ENCODE results near the gene CLSTN2.

The CLSTN2 gene

GRCh38 chr3:140455521-140456214 is 520.7 kb downstream of the CLSTN2 start:
- DNase-seq (ENCODE audit: low read depth) = no peak

DNA sequence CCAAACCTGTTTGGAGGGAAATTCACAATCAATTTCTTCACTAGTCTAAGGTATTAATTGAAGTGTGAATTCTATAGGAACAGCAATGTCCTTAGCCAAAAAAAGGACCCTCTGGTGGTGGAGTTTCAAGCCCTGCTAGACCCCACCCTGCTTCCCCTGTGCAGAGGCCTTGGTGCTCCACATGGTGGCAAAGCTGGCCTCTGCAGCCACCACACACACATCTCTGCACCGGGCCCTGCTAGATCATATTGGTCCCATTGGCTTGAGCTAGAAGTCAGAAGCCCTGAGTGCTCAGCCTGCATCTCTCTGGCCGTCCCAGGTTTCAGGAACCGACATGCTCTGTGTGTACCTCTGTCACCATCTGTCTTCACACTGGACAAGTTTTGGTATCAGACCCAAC is 522.0 kb downstream of the CLSTN2 start:
- no peak for DNase-seq (ENCODE audit: low read depth)

DNA sequence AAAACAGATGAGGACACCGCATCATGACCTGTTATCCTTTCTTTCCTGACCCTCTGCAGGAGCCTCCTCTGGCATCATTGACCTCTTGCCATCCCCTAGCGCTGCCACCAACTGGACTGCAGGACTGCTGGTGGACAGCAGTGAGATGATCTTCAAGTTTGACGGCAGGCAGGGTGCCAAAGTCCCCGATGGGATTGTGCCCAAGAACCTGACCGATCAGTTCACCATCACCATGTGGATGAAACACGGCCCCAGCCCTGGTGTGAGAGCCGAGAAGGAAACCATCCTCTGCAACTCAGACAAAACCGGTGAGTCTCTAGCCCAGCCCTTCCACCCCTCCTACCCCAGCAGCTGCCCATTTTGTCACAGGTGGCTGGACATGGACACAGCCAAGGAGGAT is 524.5 kb downstream of the CLSTN2 start:
- no peak for DNase-seq (ENCODE audit: low read depth)

DNA sequence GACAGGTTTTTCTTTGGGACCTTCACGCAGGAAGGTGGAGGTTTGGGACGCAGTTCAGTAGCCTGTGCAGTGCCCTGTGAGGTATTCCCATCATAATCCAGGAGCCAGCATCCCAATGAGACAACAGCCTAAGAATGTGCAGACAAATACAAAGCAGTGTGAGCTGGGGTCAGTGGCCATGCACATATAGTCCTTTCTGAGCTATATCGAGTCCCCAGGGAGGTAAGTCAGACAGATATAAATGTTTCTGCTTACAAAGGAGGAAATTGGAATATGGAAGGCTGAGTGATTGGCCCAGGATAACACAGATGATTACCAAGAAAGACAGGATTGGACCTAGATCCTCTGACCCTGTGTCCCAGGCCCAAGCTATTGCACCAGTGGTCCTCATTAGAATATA is 526.3 kb downstream of the CLSTN2 start:
- no peak for DNase-seq (ENCODE audit: low read depth)

DNA sequence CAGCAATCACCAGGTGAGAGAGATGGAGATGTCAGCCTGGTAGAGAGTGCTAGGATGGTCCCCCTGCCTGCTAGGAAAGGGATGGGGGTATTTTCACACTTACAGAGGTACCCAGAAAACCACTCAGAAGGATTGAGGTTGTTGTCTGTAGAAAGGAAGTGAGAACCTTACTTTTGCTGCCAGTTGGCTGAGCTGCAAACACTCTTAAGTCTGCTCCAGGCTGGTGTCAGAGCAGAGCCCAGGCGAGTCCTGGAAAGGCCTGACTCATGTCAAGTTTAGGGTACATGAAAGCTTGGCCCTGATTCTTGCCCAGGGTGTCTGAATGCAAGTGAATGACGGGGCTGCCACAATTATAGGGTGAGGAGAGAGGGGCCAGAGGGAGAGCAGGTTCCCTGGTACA is 528.4 kb downstream of the CLSTN2 start:
- DNase-seq (ENCODE audit: low read depth) = no peak

- no peak for DNase-seq (ENCODE audit: low read depth)
Measured at GRCh38 chr3:140465988-140466387, 531.0 kb downstream of the CLSTN2 start.

GRCh38 chr3:140466535-140466934 is 531.5 kb downstream of the CLSTN2 start:
- DNase-seq (ENCODE audit: low read depth) = no peak

- DNase-seq (ENCODE audit: low read depth) = no peak
Measured at GRCh38 chr3:140467104-140467577, 532.2 kb downstream of the CLSTN2 start.

DNA sequence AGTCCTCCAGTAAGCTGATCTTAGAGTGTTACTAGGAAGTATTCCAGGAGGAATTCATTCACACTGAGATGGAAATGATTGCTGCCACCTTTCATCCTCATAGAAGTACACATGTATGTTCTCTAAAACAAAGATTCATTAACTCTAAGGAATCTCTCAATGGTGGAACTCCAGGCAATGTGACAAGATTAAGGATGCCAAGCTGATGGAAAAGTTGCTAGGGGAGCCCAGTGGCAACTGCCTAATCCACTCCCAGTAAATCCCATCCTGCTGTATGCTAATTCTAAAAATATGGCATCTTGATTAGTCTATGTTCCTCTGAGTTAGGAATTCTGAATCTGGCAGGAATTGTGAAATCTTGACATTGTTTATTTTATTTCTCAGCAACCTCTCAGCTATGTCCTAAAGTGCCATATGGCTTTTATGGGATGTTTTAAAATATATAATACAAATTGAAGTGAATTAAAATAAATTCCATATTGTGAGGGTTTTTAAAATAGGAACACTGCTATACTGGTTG is 532.9 kb downstream of the CLSTN2 start:
- no peak for DNase-seq (ENCODE audit: low read depth)

GRCh38 chr3:140468407-140468806 is 533.4 kb downstream of the CLSTN2 start:
- no peak for DNase-seq (ENCODE audit: low read depth)

GRCh38 chr3:140469491-140469890 is 534.5 kb downstream of the CLSTN2 start:
- no peak for DNase-seq (ENCODE audit: low read depth)

DNA sequence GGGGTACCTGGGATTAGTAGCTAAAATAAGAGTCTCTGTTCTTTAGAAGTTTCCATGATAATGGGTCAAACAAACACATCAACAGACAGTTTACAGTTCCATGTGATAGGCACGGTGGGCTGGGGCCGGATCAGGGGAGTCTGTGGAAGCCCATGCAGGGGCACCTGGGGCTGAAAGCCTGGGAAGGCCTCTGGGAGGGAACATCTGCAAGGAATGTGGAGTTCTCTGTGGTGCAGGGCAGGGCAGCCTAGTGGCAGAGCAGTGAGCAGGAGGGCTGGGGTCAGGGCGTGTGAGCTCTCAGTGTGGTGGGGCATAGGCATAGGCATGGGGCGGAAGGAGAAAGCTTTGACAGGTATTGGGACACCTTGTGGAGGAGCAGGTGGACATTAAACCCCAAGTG is 535.2 kb downstream of the CLSTN2 start:
- no peak for DNase-seq (ENCODE audit: low read depth)

GRCh38 chr3:140470962-140471361 is 536.0 kb downstream of the CLSTN2 start:
- no peak for DNase-seq (ENCODE audit: low read depth)

- no peak for DNase-seq (ENCODE audit: low read depth)
Measured at GRCh38 chr3:140472306-140473020, 537.5 kb downstream of the CLSTN2 start.

DNA sequence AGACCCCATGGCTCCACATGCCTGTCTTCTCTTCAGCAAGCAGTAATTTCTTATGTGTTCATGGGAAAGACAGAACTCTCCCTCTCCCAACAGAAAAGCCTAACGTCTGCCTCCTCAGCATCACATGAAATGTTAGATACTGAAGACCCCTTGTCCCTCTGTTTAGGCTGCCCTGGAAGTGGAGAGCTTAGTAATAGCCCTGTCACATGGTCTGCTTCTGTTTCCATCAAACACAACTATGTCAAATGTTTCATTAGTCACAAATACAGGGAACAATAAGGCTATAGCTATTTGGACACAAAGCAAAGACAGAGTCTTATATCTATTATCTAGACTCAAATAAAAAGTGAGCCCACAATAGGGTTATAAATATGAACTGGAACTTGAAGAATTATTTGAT is 552.6 kb downstream of the CLSTN2 start:
- no peak for DNase-seq (ENCODE audit: low read depth)

DNA sequence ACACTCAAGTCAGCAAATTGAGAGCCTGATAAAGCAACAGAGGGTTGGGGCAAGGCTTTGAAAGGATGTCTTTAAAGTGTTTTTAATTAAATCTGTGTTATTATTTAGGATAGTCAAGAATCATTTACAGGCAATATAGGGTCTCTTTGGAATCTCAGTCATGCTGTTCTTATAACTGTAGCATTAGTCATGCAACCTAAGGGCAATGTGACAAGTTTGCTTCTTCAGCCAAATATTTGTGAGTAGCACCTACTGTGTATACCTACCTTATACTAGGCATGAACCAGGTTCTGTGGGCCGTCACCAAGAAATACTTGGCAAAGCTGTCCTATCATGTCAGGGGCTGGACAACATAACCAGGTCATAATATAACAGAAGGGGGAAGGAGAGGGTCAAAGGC is 558.3 kb downstream of the CLSTN2 start:
- DNase-seq (ENCODE audit: low read depth) = no peak

DNA sequence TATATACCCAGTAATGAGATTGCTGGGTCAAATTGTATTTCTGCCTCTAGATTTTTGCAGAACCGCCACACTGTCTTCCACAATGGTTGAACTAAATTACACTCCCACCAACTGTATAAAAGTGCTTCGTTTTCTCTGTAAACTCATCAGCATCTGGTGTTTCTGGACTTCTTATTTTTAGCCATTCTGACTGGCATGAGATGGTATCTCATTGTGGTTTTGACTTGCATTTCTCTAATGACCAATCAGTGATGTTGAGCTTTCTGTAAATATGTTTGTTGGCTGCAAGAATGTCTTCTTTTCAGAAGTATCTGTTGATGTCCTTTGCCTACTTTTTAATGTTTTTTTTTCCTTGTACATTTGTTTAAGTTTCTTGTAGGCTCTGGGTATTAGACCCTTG is 560.0 kb downstream of the CLSTN2 start:
- DNase-seq (ENCODE audit: low read depth) = no peak

- DNase-seq (ENCODE audit: low read depth) = no peak
Measured at GRCh38 chr3:140497331-140497730, 562.3 kb downstream of the CLSTN2 start.

DNA sequence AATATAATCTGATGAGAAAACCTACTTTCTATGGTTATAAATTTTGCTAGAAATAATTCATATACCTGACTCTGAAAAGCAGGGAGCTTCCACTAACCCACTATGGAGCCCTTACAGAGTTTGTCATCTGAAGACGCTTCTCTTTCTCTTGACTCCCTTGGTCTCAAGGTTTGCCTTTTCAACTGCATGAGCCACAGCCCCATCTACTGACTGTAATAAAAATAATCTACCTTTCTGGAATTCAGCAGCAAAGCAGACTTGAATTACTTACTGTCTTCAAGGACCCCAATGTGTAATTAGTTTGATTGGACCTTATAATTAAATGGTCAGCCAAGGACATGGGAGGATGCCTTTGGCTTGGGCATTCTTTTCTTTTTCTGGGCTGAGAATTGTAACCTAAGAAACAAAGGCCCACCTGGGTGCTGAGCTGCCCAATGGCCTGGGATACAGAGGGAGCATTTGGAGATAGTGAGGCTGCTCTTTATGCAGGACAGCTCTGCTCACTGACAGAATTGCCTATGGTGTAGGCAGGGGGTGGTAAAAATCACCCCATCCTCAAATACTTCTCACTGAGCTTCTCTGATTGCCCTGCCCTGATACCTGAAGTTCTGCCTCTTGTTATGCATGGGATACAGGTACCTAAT is 564.3 kb downstream of the CLSTN2 start:
- no peak for DNase-seq (ENCODE audit: low read depth)

GRCh38 chr3:140500473-140500872 is 565.5 kb downstream of the CLSTN2 start:
- no peak for DNase-seq (ENCODE audit: low read depth)

- DNase-seq (ENCODE audit: low read depth) = no peak
Measured at GRCh38 chr3:140501061-140501769, 566.2 kb downstream of the CLSTN2 start.

DNA sequence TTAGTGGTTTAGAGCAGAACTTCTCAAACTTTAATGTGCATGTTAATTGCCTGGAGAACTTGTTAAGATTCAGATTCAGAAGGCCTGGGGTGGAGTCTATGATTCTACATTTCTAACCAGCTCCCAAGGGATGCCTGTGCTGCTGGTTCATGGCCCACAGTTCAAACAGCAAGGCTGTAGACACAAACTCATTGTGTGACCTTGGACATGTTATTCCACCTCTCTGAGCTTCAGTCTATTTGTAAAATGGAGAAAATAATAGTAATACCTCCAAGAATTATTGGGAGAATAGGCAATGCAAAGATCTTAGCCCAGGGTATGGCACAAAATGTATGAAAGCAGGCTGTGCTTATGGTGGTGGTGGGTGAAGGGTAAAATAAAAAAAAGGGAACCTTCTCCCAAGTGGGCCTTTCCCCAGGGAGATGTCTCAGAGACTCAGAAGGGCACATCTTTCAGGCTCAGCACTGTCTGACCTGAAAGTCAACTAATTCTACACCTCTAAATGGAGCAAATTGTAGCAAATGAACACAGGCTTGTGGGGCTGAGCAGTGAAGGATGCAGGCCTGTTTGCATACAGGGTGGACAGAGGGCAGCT is 566.9 kb downstream of the CLSTN2 start:
- no peak for DNase-seq (ENCODE audit: low read depth)

Data from CMK (cell line).